ENCODE results near the gene PTGES2.
A peak's percentile ranks its signal among the peaks of the same experiment; 100 is the strongest.

The PTGES2 gene

GRCh38 chr9:128109050-128109709, 18.3 kb downstream of the PTGES2 start:
- peak in 4 of 42 donors; percentile 15 to 56 (median 50) for DNase-seq
- intact Hi-C loops (cut with DNase I) = no loop called here

DNA sequence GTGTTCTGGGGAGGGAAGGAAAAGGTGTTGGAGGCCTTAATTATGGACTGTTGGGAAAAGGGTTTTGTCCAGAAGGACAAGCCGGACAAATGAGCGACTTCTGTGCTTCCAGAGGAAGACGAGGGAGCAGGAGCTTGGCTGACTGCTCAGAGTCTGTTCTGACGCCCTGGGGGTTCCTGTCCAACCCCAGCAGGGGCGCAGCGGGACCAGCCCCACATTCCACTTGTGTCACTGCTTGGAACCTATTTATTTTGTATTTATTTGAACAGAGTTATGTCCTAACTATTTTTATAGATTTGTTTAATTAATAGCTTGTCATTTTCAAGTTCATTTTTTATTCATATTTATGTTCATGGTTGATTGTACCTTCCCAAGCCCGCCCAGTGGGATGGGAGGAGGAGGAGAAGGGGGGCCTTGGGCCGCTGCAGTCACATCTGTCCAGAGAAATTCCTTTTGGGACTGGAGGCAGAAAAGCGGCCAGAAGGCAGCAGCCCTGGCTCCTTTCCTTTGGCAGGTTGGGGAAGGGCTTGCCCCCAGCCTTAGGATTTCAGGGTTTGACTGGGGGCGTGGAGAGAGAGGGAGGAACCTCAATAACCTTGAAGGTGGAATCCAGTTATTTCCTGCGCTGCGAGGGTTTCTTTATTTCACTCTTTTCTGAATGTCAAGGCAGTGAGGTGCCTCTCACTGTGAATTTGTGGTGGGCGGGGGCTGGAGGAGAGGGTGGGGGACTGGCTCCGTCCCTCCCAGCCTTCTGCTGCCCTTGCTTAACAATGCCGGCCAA, 19.1 kb downstream of the PTGES2 start:
- intact Hi-C loops (cut with DNase I) = no loop called here
- peak in 1 of 42 donors; percentile 55 for DNase-seq

DNA sequence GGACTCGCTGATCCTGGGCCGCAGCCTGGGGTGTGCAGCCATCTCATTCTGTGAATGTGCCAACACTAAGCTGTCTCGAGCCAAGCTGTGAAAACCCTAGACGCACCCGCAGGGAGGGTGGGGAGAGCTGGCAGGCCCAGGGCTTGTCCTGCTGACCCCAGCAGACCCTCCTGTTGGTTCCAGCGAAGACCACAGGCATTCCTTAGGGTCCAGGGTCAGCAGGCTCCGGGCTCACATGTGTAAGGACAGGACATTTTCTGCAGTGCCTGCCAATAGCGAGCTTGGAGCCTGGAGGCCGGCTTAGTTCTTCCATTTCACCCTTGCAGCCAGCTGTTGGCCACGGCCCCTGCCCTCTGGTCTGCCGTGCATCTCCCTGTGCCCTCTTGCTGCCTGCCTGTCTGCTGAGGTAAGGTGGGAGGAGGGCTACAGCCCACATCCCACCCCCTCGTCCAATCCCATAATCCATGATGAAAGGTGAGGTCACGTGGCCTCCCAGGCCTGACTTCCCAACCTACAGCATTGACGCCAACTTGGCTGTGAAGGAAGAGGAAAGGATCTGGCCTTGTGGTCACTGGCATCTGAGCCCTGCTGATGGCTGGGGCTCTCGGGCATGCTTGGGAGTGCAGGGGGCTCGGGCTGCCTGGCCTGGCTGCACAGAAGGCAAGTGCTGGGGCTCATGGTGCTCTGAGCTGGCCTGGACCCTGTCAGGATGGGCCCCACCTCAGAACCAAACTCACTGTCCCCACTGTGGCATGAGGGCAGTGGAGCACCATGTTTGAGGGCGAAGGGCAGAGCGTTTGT, 19.9 kb downstream of the PTGES2 start:
- peak in 3 of 42 donors; percentile 24 to 53 (median 46) for DNase-seq
- intact Hi-C loops (cut with DNase I) = no loop called here

DNA sequence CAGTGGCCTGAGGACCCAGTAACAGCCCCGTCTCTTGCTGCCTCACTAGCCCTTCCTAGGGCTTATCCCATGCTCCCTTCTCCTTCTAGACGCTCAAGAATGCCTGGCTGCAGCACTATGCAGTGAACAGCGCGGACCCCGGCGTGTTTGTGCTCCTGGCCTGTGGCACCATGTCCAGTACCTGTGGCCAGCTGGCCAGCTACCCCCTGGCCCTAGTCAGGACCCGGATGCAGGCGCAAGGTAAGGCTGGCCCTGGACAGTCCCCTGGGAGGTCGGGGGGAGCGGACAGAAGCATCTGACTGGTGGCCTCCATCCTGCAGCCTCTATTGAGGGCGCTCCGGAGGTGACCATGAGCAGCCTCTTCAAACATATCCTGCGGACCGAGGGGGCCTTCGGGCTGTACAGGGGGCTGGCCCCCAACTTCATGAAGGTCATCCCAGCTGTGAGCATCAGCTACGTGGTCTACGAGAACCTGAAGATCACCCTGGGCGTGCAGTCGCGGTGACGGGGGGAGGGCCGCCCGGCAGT, 20.5 kb downstream of the PTGES2 start:
- intact Hi-C loops (cut with DNase I) = no loop called here
- DNase-seq = no peak

DNA sequence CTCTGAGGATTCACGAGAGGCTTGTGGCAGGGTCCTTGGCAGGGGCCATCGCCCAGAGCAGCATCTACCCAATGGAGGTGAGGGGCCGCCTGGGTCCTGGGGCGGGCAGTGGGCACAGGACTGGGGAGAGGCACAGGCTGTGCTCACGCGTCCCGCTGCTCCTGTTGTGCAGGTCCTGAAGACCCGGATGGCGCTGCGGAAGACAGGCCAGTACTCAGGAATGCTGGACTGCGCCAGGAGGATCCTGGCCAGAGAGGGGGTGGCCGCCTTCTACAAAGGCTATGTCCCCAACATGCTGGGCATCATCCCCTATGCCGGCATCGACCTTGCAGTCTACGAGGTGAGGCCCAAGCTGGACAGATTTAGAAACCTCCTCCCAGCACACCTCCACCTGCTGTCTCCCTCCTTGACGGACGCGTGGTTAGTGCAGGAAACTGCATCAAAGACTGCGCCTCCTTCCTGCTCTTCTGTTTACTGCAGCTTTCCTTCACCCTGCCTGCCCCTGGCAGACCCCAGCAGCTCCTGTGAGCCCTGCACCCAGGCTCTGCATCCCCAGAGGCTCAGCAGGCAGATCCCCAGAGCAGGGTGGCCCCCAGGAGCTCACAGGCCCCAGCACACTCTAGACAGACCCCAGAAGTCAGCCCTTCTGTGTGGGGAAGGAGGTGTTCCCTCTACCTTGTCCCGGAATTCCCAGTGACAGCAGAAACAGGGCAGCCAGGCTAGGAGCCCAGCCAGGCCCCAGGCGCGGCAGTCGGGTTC, 21.2 kb downstream of the PTGES2 start:
- intact Hi-C loops (cut with DNase I) = no loop called here
- DNase-seq = no peak

GRCh38 chr9:128105538-128106175, 21.9 kb downstream of the PTGES2 start:
- intact Hi-C loops (cut with DNase I) = no loop called here
- no peak for DNase-seq

DNA sequence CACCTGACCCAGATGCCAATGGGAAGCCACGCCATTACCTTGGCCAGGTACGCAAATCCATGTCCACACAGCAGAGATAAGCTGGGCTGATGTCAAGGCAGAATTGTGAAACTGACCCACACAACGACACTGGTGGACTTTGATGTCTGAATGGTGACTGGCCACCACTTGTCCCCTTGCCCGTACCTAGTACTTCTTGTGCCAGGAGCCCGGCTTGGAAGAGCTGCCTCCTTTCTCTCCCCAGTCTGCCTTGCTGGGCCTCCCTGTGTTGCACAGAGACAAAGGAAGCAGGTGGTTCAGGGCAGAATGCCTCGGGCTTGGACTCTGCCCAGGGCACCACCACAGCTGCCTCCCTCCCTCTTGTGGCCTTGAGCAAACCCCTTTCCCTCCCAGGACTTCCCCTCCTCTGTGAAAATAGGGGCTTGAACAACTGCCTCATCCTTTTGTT, 23.3 kb downstream of the PTGES2 start:
- DNase-seq = no peak
- intact Hi-C loops (cut with DNase I) = no loop called here

DNA sequence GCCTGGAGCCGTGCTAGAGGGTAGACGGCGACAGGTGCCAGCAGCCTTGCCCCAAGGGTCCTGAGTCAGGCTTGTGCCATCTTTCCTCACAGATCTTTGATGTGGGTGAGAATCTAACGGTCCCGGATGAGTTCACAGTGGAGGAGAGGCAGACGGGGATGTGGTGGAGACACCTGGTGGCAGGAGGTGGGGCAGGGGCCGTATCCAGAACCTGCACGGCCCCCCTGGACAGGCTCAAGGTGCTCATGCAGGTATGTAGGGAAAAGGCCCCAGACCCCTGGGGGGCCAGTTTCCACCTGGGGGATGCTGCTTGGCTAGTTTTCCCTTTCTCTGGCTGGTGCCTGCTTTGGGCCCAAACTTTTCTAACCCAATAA, 24.0 kb downstream of the PTGES2 start:
- peak in 7 of 42 donors; percentile 46 to 60 (median 52) for DNase-seq
- intact Hi-C loops (cut with DNase I) = no loop called here

- peak in 39 of 42 donors; percentile 48 to 90 (median 71) for DNase-seq
- intact Hi-C loops (cut with DNase I) = no loop called here
These were observed 24.5 kb downstream of the PTGES2 start for GRCh38 chr9:128102861-128103588.

- intact Hi-C loops (cut with DNase I) = no loop called here
- no peak for DNase-seq
These were observed 25.3 kb downstream of the PTGES2 start for GRCh38 chr9:128102196-128102595.

DNA sequence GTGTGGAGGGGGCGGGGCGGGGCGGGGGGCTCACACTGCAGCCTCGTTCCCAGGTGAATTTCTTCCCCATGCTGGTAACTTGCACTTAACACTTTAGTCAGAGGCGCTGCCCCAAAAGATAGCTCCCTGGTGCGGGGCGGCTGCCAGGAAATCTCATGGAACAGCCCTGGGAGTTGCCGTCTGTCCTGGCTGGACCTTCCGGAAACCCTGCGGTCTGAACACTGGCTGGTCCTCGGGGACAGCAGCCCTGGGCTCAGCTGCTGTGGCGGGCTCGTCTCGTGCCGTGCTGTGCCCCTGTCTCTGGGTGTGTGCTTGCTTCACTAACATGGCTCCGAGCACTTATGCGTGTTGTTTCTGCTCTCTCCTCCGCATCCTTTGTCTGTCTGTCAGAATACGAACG, 25.8 kb downstream of the PTGES2 start:
- peak in 1 of 42 donors; percentile 25 for DNase-seq
- intact Hi-C loops (cut with DNase I) = no loop called here

DNA sequence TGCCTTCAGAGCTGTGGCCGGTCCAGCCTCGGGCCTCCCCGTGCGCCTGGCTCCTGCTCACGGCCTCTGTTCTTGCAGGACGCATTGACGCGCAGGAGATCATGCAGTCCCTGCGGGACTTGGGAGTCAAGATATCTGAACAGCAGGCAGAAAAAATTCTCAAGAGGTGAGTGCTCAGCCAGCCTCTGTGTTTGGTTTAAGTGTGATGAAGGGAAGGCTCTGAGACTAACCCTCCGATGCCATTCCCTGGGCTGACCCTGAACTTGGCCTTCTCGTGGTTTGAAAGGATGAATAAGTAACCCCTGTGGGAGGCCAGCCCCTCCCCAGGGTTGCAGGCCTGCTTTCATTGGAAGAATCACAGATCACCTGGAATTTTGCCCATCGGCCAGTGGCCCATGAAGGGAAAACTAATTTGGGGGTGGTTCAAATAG, 26.3 kb downstream of the PTGES2 start:
- intact Hi-C loops (cut with DNase I) = no loop called here
- DNase-seq = no peak

DNA sequence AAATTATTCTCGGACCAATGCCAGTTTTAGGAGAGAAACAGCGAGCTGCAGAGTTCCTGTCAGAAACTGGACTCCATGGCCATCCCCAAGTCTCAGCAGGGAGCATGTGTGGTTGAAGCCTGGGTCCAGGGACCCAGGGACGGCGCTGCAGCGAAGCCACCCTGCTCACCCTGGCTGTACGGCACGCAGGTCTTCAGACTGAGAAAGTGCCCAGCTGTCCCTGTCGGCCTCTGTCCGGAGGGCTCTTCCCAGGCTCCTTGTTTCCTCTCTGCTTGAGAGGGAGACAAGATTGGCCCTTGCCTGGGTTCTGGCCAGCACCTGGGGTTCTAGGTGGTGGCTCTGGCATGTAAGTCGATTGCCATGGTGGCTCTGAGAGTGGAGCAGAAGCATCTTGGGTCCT, 26.9 kb downstream of the PTGES2 start:
- intact Hi-C loops (cut with DNase I) = no loop called here
- DNase-seq = no peak

GRCh38 chr9:128099932-128100491, 27.5 kb downstream of the PTGES2 start:
- intact Hi-C loops (cut with DNase I) = no loop called here
- DNase-seq = peak in 1 of 42 donors; percentile 35

DNA sequence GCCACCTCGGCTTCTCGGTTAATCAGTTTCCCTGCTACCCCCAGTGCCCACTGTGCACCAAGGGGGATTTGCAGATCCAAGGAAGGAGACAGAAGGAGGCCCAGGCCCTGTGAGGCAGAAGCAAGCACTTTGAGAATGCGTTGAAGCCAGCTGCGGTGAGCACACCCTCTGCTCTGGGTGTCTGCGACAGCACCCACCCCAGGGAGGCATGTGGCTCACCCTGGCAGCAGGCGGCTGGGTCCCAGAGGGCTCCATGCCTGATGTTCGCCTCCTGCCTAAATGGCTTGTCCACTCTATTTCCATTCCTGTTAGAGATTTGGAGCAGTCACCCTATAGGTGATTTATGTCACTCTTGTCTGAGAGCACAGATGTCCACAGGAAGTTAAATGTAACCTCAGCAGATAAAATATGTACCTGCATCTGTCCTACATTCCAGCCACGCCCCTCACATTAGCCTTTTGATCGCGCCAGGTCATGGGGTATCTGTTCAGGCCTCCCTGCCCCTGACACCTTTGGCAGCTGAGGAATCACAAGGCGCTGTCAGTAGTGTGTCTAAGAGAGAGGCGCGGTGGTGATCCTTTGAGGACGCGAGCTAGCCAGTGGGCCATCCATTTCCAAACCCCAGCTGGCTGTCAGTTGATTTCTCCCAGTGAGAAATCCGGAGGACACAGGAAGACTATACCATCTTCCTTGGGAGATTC, 28.1 kb downstream of the PTGES2 start:
- intact Hi-C loops (cut with DNase I) = no loop called here
- peak in 6 of 42 donors; percentile 40 to 68 (median 50) for DNase-seq

GRCh38 chr9:128098297-128099230, 29.0 kb downstream of the PTGES2 start:
- intact Hi-C loops (cut with DNase I) = no loop called here
- peak; percentile 69 to 99 (median 92) for DNase-seq
